ENCODE measurements around the gene TYK2.
A peak's percentile ranks its signal among the peaks of the same experiment; 100 is the strongest.
"Not testable (repeated sequence)": the region's sequence is repeated elsewhere in the genome, so short reads cannot be mapped to it uniquely, and the experiment has no call there.

The TYK2 gene

DNA sequence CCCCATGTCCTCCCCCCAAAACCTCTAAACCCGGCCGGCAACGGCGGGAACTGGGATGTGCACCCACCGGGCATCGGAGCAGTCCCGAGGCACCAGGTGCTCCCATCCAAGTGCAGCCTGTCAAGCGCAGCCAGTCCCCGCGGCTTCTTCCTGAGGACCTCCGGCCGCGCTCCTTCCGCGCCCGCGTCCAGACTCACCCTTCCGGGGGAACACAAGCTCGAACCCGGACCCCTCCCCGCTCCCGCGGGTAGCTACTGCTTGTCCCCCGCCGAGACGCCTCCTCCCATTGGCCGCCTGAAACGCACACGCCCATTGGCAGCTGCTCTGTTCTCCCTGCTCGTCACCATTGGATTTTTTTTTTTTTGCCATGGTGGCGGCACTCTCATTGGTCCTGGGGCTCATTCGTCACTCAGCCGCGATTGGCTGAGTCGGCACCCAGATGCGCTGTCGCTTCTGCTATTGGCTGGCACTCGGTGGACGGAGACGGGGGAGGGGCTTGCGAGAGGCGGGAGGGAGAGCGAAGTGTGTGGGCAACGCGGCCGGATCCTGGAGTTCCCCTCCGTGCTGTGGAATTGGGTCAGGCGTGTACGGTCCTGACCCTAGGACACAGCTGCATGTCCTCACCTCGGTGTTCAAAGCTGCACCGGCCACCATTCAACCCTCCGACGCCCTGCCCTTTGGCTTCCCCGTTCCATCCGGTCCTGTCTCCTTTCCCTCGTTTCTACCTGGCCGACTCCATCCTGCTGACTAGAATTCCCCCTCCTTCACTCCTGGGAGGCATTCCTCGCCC lies at the start of gene TYK2:
Gene TYK2, minus strand, starts transcription at position 260 of the 790 bp plus-strand sequence. CDS start 2,166 bp downstream, outside the sequence.
- peak; percentile 95 to 96 for DNase-seq

DNA sequence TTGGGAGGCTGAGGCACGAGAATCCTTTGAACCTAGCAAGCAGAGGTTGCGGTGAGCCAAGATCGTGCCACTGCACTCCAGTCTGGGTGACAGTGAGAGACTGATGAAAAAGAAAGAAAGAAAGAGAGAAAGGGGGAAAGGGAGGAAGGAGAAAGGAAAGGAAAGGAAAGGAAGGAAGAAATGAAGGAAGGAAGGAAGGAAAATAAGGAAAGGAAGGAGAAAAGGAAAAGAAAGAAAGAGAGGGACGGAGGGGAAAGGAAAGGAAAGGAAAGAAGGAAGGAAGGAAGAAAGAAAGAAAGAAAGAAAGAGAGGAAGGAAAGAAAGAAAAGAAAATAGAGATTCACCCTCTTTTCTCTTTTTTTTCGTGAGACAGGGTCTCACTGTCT lies 48.6 kb upstream of the TYK2 start:
- DNase-seq = no peak

DNA sequence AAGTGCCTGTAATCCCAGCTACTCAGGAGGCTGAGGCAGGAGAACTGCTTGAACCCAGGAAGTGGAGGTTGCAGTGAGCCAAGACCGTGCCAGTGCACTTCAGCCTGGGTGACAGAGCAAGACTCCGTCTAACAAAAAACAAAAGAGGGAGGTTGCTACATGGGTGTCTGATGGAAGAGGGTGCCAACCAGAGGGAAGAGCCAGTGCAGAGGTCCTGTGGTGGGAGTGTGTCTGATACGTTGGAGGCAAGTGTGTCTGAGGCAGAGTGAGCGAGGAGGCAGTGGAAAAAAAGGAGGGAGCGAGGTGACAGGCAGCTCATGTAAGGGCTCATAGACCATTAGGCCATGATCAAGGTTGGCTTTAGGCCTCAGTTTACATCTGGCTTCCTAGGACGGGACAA lies 46.8 kb upstream of the TYK2 start:
- no peak for DNase-seq

DNA sequence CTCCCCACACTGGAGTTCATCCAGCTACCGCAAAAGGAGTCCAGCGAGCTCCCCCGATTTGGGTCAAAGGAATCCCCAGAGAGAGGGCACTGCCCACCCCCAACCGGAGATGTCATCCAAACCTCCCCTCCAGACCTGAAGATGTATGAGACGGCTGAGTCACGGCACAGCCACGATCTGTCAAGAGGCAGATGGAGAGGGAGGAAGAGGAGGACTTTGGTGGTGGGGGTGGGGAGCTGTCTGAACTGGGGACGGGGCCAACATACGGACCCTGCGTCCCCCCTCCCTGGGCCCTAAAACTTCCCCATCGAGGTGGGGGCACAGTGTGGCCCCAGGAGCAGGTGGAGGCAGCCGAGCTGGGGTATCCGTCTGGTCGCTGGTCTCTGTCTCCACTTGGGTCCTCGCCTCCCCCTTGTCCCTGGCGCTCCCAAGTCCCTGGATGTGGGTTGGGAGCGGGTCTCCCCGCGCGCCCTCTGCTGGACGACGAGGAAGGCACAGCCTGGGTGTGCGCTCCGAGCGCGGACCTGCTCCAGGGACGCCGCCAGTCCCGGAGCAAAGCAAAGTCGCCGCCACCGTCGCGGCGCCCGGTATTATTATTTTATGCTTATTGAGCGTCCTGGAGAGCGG lies 43.8 kb upstream of the TYK2 start:
- peak; percentile 53 to 60 for DNase-seq

DNA sequence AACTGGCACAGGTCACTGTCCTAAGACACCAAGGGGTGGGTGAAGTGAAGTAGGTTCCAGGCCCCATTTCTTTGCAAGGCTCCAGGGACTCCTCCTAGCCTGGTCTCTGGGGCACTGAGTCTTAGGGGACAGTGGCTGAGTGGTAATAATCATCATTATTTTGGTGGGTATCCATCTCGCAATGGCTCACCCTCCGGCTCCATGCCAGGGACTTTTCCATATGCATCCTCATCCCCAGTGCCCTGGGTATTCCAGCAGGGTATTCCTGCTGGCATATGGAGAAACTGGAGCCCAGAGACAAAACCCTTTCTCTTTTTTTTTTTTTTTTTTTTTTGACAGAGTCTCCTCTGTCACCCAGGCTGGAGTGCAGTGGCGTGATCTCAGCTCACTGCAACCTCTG lies 42.5 kb upstream of the TYK2 start:
- no peak for DNase-seq

DNA sequence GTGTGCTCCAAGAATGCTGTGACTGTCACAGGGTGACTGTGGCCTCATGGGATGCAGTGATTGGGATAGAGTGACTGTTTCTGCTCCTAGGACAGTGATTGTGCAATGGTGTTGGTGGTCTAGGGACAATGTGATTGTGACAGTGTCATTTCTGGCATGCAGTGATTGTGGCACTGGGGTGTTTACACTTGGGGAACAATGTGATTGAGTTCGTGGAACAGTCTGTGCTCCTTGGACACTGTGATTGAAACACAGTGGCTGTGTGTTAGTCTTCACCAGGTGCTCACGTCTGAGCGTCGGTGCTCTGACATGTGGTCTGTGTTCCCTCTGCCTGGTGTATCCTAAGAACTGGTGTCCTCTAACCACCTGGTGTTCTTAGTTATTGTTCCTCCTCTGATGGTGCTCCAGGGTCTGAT lies 41.7 kb upstream of the TYK2 start:
- no peak for DNase-seq

DNA sequence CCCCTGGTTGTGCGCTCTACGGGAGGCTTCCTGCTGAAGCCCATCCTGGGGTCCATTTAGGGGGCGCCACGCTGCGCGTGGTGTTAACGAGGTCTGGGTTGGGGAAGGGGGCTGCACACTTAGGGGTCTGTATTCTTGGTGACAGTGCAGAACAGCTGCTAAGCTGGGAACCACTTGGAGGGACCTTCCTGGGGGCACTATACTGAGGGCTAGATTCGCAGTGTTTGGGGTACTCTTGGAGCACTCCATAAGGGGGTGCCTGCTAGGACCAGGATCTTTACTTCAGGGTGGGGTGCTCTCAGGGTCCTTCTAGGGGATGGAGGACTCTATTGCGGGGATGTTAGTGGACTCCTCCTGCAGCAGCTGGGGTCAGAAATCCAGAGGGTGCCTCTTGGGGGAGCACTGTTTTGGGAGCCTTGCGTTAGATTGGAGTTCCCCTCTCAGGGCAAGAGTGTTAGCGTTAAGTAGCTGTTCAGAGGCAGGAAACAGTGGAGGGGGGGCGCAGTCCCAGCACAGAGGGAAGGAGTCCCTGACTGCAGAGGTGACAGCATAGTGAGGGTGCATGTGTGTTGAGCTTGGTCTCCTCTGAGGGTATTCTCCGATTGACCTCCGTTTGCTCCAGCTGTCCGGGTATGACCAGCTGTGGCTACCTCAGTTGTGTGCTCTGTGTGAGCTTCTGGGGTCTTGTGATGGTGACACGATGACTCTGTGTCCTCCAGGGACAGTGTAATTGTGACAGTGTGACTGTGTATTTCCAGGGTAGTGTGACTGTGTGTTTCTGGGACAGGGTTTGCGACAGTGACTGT lies 41.1 kb upstream of the TYK2 start:
- DNase-seq = no peak

DNA sequence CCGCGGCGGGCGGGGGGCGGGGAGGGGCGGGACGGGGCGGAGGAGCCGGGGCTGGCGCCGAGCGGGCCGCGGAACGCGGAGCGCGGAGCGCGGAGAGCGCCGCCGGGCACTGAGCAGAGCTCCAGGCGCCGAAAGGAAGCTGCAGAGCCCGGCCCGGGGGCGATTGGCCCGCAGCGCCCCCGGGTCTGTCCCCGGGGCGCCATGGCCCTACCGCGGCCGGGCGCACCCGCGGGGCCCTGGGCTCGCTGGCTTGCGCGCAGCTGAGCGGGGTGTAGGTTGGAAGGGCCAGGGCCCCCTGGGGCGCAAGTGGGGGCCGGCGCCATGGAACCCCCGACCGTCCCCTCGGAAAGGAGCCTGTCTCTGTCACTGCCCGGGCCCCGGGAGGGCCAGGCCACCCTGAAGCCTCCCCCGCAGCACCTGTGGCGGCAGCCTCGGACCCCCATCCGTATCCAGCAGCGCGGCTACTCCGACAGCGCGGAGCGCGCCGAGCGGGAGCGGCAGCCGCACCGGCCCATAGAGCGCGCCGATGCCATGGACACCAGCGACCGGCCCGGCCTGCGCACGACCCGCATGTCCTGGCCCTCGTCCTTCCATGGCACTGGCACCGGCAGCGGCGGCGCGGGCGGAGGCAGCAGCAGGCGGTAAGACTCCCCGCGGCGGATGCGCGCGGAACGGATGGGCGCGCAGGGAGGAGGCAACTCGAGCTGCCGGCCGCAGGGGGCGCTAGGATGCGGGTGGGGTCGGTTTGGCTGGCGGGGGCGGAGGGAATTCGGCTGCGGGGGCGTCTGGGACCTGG lies 40.3 kb upstream of the TYK2 start, which contains the start of gene PDE4A:
Gene PDE4A, plus strand, starts transcription at position 95 of the 796 bp plus-strand sequence. Its CDS starts 227 bp downstream, at position 322.
- peak in 1 of 2 donors; percentile 56 for DNase-seq

DNA sequence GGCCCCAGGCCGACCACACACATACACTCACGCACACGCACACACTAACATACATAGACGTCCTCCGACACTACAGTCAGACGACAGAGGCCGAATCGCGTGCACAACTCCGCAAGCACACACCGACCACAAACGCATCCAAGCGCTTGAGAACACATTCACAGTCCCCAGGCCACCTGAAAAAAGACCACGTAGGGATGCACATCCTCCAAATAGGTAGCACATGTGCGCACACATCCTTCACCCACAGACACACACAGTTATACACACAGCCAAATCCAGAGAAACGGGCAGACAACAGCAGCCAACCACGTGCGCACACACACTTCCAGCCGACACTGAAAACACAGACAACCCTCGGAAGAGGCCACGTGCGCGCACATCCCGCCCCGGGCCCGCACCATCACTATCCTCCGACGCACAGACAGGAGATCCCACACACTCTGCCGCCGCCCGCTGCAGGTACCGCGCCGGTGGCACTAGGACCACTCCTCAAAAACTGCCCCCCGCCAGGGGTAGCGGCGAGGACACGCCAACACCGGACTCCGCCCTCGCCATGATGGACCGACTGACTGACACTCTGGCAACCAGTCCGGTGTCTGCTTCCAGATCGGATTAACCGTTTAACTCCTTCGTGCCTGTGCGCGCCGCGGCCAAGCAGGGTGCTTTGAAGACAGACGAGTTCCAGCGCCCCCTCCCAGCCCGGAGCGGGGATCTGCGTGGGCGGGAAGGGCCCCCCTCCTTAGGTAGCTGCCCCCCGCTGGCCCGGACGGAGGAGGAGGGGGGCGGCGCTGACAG lies 39.5 kb upstream of the TYK2 start:
- peak in 1 of 2 donors; percentile 45 for DNase-seq

DNA sequence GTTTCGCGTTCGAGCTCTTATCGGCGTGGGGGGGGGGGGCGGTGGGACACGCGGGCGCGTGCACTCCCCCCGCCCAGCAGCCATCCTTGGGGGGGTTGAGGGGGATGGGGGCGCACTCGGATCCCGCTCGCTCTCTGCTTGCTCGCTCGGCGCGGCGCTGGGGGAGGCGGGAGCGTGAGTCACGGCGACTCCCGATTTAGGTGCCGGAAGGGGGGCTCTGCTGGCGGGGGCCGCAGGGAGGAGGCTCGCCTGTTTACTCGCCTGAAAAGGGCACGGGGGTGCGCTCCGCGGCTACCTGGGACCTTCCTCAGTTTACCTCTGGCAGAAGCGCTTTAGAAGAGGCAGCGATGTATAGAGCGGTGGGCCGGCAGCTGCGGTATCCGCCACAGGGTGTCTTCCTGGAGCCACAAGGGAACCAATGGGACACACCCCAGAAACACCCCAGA lies 38.9 kb upstream of the TYK2 start:
- peak in 1 of 2 donors; percentile 51 for DNase-seq

DNA sequence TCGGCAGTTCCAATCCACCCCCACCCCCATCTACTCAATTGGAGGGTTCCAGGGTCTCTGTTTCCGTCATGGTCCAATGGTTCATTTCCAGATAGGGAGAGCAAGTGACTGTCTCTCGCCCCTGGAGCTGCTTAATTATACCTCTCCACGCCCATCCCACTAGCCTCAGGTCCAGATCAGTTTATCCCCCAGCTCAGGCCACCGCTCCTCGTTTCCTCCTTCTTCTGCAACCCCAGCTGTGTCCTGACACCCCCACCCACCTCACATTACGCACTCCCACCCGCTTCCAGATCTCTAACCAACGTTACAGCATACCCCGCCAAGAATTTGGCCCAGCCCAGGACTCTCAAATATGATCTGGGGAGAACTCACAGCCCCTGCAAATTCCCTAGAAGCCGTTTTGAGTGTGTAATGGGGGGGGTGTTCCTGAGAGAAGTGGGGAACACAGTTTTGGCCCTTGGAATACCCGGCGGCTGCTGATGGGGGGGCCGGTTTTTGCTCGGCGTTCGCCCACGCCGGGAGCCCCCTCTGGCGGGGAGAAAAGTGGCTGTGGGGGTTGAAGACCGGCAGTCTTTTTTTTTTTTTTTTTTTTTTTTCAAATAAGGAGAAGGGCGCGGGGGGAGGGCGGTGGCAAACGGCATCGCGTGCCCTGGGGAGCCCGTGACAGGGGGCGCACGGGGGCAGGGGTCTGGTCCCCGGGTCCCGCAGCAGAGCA lies 38.3 kb upstream of the TYK2 start:
- peak in 1 of 2 donors; percentile 23 for DNase-seq

DNA sequence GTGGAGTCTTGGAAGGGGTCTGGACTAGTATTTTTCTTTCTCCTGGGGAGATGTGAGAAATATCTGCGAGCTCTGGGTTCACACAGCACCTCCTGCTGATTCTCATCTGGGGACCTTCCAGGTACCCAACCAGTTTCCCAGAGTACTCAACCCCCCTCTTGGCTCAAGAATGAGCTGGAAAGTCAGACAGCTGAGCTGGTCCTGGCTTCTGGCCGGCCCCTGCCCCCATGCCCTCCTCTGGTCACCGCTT lies 37.8 kb upstream of the TYK2 start:
- DNase-seq = no peak

DNA sequence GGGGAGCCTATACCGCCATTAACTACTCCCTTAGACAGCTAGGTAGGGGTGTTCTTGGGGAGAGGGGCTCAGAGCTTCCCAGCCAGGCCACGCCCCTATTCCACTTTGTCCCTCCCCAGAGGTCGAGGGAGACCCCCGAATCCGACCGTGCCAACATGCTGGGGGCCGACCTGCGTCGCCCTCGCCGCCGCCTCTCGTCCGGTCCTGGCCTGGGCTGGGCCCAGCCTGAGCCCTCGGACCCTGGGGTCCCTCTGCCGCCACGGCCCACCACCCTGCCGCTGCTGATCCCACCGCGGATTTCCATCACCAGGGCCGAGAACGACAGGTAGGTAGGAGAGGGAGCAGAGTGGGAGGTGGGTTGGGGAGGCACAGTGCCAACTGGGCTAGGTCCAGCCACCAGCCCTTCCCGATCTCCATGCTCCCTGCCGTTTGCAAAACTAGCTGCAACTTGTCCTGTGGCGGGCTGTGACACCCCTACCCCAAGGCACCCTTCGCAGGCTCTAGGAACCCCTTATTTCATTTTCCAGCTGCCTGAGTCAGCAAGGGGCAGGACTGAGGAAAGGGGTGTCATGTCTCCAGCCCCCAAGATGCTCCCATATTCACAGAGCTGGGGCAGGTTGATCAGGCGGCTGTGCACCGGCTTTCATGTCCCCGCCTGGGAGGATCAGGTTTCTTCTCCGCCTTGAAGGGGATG lies 37.3 kb upstream of the TYK2 start:
- DNase-seq = no peak

DNA sequence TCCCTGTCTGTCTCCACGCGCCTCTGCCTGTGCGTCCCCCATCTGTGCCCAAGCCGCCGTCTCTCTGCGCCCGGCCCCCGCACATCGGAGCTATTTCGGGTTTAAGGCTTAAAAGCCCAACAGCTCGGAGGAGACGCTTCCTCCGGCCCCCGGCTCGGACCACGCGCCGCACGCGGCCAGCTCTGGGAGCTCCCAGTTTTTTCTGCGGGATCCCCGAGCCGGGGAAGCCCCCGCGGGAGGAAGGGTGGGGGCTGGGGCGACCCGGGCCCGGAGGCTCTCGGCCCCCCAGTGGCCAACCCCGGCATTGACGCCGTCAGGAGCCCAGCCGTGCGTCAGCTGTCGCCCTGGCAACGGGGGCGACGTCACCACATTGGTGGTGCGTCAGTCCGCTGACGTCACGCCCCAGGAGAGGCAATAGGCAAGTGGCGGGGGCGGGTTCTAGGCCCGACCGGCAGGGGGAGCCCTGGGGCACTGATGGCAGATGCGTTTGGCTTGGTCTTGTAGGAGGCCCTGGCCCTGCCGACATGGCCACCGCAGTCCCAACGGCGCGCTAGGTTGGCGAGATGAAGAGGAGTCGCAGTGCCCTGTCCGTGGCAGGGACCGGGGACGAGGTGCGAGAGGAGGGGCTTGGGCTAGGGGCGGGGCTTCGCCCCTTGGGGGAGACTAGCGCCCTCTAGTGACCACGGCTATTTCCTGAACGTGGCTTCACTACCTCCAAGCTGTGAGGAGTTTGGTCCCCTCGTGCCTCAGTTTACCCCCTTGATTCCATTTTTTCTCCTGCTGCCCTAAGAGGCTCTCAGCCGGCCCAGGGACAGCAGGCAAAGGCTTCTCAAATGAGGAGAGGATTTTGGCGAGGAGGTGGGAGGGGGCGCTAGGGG lies 36.2 kb upstream of the TYK2 start:
- peak; percentile 93 to 94 for DNase-seq

DNA sequence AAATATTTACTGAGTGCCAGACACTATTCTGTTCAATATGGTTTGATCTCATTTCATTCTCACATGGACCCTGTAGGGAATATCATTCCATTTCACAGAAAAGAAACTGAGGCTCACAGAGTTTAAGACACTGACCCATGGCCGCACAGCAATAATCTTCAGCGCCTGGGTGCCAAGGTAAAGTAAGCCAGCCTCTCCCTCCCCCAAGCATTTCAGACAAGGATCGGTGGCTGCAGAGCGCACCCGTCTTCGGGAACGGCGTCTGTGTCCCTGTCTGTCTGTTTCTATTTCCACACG lies 35.7 kb upstream of the TYK2 start:
- no peak for DNase-seq

DNA sequence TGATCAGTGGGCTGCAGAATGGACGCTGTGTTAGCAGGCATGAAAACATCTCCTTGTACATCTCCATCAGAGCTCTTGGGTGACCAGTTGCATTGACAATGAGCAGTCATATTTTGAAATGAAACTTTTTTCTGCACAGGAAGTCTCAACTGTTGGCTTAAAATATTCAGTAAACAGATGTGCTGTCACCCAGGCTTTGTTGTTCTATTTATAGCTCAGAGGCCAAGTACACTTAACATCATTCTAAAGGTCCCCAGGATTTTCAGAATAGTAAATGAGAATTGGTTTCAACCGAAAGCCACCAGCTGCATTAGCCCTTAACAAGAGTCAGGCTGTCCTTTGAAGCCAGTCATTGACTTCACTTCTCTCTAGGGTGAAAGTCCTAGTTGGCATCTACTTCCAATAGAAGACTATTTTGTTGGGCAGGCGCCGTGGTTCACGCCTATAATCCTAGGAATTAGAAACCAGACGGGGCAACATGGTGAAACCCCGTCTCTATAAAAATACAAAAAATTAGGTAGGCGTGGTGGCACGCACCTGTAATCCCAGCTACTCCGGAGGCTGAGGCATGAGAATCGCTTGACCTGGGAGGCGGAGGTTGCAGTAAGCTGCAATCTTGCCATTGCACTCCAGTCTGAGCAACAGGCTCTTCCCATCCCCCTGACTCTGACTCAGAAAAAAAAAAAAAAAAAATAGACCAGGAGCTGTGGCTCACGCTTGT lies 32.0 kb upstream of the TYK2 start:
- no peak for DNase-seq

DNA sequence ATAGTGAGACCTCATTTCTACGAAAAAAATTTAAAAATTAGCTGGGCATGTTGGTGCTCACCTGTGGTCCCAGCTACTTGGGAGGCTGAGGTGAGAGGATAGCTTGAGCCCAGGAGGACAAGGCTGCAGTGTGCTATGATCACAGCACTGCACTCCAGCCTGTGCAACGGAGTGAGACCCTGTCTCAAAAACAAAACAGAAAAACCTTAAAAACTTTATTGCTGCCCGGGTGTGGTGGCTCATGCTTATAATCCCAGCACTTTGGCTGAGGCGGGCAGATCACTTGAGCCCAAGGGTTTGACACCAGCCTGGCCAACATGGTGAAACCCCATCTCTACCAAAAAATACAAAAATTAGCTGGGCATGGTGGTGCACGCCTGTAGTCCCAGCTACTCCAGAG lies 30.9 kb upstream of the TYK2 start:
- DNase-seq = not testable (repeated sequence)

DNA sequence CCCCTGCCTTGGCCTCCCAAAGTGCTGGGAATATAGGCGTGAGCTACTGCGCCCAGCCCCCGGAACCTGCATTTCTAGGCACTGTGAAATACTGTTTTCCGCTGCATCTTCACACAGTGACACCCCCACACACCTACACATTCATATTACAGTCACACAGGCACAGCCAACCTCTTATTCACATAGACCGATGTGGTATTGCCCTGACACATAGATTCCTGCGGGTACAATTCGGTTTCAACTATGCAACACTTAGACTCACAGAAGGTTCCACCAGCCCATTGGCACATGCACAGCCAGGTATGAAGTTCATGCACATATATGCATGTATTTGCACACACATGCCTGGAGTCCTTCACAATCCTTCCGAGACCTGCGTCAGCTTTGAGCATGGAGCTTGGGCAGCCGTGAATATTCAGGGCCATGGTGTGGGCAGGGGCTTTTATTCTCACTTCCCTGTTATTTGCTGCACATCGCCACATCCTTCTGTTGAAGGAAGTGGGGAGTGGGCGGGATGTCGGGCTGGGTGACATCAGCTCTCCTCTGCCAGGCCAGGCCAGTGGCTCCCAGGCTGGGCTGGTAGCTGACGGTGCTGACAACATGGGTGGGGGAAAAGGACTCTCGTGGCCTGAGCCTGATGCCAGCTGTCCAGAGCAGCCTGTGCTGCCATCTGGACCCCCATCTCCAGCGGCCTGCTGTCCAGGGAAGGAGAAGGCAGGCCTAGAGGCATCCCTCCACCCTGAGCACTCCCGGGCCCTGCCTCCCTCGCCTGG lies 28.3 kb upstream of the TYK2 start:
- DNase-seq = peak; percentile 59 to 66
